Purkinje cell (primary cell): ENCODE data around the gene SPATA7. TPM values are rescaled to one million over a fixed set of nuclear protein-coding genes. Genes with fewer than 3 reads are reported as not detected.

ENCODE experiments used
- polyA plus RNA-seq: library from polyadenylated mRNA; unstranded; fragments of >200 nt; fragmentation: Nextera tagmentation; gene quantifications from 2 replicates; pipeline ENCODE4 v1.2.1, GENCODE V29; 2014

SPATA7 gene
- polyA plus RNA-seq, result 10.9 and 18.8 TPM in 2 replicates

GRCh38 chr14:88385212-88386101, at the start of gene SPATA7:
Gene SPATA7, plus strand, starts transcription at chr14:88385657. Its CDS starts 162 bp downstream, at chr14:88385819.

Other genes starting within 250 kb of the SPATA7 start
- 1.1 TPM in 1 of 2 replicates, not detected in the other for gene KCNK10, start 62.4 kb upstream of the SPATA7 start, polyA plus RNA-seq
- gene PTPN21, start 169.3 kb downstream of the SPATA7 start, polyA plus RNA-seq, result 1.5 and 4.0 TPM in 2 replicates
- gene ZC3H14, start 177.4 kb downstream of the SPATA7 start, polyA plus RNA-seq, result 45.2 and 53.3 TPM in 2 replicates